HL-60 (cell line): ENCODE data around the gene CD82.
A peak's percentile ranks its signal among the peaks of the same experiment; 100 is the strongest.

Experiments
- DNase-seq, 2 experiments: peaks; one replicate each; pipeline ENCODE4 v3.0.0-alpha.2; 2010 to 2020; ENCODE audit warnings: low read depth in 1 of 2, low spot score in 1 of 2
- H3K27ac ChIP-seq: fragments of 250-450 bp; sonication (Bioruptor Pico); replicated peaks from 2 replicates; pipeline ENCODE4 v1.5.1; 2020; ENCODE audit warnings: mild to moderate bottlenecking, moderate library complexity
- H3K27me3 ChIP-seq: fragments of 250-450 bp; sonication (Bioruptor Pico); 2 replicates; pipeline ENCODE4 v1.5.1; 2021; ENCODE audit warnings: mild to moderate bottlenecking, moderate library complexity; ENCODE audit not compliant: insufficient read depth, poor library complexity, severe bottlenecking
- H3K4me3 ChIP-seq: replicated peaks from 2 replicates; pipeline ENCODE4 v1.5.1; 2011; ENCODE audit warnings: mild to moderate bottlenecking, control low read depth, low read length; ENCODE audit not compliant: insufficient read depth
- GABPA ChIP-seq: IDR thresholded peaks from 2 replicates; pipeline ENCODE4 v1.6.1; 2012; ENCODE audit warnings: low read depth
- POLR2AphosphoS5 ChIP-seq: IDR thresholded peaks from 2 replicates; pipeline ENCODE4 v1.6.1; 2012; ENCODE audit warnings: low read depth
- SPI1 ChIP-seq: IDR thresholded peaks from 2 replicates; pipeline ENCODE4 v1.6.1; 2012; ENCODE audit warnings: low read depth, mild to moderate bottlenecking, borderline replicate concordance
- TF ChIP-seq, protein P1 (sequence below): IDR thresholded peaks from 2 replicates; pipeline ENCODE4 v1.6.1; 2012; ENCODE audit warnings: low read depth; ENCODE audit not compliant: insufficient replicate concordance
- TF ChIP-seq, protein P2 (sequence below): IDR thresholded peaks from one replicate; pipeline ENCODE4 v1.5.1; 2011; ENCODE audit warnings: low read length, control low read depth, inconsistent platforms; ENCODE audit not compliant: insufficient read depth

The CD82 gene

DNA sequence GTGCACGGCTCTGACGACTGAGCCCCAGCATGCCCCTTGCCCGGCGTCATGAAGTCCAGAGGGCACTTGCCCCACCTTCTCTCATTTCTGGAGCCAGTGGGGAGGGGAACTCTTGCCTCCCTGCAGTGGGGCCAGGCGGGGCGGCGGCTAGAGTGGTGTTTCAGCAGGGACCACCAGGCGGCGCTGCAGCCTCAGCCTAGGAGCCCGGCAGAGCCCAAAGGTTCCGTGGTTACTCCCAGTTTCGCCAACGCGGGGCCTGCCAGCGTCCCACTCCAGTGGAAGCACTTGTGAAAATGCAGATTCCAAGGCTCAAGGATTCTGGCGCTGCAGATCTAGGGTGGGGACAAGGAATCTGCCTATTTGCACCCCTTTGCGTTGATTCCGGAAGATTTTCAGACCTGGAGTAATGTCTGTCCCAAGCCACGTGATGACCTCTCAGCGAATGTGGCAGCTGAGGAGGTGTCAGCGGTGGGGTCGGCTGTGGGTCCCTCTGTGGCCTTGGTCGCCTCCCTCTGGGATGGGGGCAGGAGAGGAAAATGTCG, 55.7 kb downstream of the CD82 start:
- Histone ChIP-seq H3K27me3 (no peaks in the 10 kb centered on the region), H3K27ac (no peak overlapping the region), H3K4me3 (no peak overlapping the region)
- TF ChIP-seq POLR2AphosphoS5 = no peak
- TF ChIP-seq, protein P1, sequence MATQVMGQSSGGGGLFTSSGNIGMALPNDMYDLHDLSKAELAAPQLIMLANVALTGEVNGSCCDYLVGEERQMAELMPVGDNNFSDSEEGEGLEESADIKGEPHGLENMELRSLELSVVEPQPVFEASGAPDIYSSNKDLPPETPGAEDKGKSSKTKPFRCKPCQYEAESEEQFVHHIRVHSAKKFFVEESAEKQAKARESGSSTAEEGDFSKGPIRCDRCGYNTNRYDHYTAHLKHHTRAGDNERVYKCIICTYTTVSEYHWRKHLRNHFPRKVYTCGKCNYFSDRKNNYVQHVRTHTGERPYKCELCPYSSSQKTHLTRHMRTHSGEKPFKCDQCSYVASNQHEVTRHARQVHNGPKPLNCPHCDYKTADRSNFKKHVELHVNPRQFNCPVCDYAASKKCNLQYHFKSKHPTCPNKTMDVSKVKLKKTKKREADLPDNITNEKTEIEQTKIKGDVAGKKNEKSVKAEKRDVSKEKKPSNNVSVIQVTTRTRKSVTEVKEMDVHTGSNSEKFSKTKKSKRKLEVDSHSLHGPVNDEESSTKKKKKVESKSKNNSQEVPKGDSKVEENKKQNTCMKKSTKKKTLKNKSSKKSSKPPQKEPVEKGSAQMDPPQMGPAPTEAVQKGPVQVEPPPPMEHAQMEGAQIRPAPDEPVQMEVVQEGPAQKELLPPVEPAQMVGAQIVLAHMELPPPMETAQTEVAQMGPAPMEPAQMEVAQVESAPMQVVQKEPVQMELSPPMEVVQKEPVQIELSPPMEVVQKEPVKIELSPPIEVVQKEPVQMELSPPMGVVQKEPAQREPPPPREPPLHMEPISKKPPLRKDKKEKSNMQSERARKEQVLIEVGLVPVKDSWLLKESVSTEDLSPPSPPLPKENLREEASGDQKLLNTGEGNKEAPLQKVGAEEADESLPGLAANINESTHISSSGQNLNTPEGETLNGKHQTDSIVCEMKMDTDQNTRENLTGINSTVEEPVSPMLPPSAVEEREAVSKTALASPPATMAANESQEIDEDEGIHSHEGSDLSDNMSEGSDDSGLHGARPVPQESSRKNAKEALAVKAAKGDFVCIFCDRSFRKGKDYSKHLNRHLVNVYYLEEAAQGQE = no peak
- TF ChIP-seq, protein P2, sequence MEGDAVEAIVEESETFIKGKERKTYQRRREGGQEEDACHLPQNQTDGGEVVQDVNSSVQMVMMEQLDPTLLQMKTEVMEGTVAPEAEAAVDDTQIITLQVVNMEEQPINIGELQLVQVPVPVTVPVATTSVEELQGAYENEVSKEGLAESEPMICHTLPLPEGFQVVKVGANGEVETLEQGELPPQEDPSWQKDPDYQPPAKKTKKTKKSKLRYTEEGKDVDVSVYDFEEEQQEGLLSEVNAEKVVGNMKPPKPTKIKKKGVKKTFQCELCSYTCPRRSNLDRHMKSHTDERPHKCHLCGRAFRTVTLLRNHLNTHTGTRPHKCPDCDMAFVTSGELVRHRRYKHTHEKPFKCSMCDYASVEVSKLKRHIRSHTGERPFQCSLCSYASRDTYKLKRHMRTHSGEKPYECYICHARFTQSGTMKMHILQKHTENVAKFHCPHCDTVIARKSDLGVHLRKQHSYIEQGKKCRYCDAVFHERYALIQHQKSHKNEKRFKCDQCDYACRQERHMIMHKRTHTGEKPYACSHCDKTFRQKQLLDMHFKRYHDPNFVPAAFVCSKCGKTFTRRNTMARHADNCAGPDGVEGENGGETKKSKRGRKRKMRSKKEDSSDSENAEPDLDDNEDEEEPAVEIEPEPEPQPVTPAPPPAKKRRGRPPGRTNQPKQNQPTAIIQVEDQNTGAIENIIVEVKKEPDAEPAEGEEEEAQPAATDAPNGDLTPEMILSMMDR = peak; percentile 78
- TF ChIP-seq GABPA = no peak
- TF ChIP-seq SPI1 = no peak
- peak in 1 of 2 experiments; percentile 67 for DNase-seq

DNA sequence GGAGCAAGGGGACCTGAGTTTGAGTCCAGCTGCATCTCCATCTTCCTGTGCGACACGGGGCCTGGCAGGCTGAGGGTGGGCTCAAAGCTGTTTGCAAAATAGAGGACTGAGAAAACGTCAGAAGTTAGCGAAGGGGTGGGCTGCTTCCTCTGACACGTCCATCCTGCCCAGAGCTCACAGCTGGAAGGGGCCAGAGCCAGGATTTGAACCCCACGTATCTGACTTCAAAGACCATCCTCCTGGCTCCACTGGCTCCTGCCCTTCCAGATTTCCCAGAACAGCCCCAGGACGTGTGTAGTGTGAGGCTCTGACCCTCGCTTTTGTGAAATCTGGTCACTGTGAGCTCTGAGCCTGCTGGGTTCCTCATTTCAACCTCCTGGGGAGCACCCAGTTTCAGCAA, 56.3 kb downstream of the CD82 start:
- H3K27ac ChIP-seq = no peak overlapping the region
- TF ChIP-seq, protein P1 = no peak
- TF ChIP-seq SPI1 = peak; percentile 68; the same call in 1 of the 2 replicates
- no peak overlapping the region for H3K4me3 ChIP-seq
- no peaks in the 10 kb centered on the region for H3K27me3 ChIP-seq
- DNase-seq = no peak

DNA sequence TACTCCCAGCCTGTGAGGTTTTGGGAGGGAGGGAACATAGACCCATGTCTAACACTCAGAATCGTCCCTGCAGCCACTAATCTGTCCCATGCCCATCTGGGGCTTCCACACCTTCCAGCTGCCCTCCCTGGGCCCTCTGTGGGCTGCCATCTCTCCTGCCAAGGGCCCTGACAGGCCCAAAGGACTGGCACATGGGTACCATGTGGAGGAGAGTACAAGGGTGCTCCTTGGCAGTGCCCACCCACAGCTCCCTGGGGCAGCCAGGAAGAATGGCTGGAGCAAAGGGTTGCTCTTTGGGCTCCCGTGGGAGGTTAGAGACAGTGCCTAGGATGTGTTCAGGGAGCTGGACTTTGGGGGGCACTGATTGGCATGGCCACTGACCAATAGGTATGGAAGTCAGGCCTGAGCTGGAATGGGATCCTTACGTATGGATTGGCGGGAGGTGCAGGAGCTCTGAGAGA, 56.8 kb downstream of the CD82 start:
- Histone ChIP-seq H3K4me3 (no peak overlapping the region), H3K27ac (no peak overlapping the region), H3K27me3 (no peaks in the 10 kb centered on the region)
- no peak for DNase-seq
- TF ChIP-seq, protein P1 = no peak
- no peak for TF ChIP-seq POLR2AphosphoS5
- TF ChIP-seq, protein P2 = no peak
- no peak for TF ChIP-seq SPI1
